Measurements from ENCODE around the gene ANP32B.
A peak's percentile ranks its signal among the peaks of the same experiment; 100 is the strongest.
"Not testable (repeated sequence)": the region's sequence is repeated elsewhere in the genome, so short reads cannot be mapped to it uniquely, and the experiment has no call there.

Gene ANP32B

GRCh38 chr9:97963232-97963631 lies 19.9 kb upstream of the ANP32B start:
- no peak for DNase-seq (ENCODE audit: low read depth in 2 of 2)

DNA sequence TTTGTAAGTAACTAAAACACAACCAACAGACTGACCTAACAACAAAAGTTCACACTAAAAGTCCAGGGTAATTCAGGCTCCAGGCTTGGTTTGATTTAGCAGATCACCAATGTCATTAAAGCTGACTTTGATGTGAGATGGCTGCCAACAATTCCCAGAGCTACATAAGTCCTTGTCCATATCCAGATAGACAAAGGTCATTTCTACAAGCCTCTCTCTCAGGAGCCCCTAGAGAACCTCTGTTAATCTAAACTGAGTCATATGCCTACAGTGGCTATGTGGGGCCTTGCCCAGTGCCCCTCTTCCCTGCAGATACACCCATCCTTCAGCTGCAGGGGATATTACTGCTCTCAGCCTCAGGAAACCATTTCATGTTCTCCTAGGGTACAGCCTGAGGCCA lies 18.2 kb upstream of the ANP32B start:
- no peak for DNase-seq (ENCODE audit: low read depth in 2 of 2)

GRCh38 chr9:97966493-97966892 lies 16.6 kb upstream of the ANP32B start:
- DNase-seq (ENCODE audit: low read depth in 2 of 2), result no peak

- DNase-seq (ENCODE audit: low read depth in 2 of 2), result no peak
Observed at GRCh38 chr9:97969014-97969413, 14.1 kb upstream of the ANP32B start.

- DNase-seq (ENCODE audit: low read depth in 2 of 2), result no peak
Observed at GRCh38 chr9:97970165-97970564, 13.0 kb upstream of the ANP32B start.

DNA sequence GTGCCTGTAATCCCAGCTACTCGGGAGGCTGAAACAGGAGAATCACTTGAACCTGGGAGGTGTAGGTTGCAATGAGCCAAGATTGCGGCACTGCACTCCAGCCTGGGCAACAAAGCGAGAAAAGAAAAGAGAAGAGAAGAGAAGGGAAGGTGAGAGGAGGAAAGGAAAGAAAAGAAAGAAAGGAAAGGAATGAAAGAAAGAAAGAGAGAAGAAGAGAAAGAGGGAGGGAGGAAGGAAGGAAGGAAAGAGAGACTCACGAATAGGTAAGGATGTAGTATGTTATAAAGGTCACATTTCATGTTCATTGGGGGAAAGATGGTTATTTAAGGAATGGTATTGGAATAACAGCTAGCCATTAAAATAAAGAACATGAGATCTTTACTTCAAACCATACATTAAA lies 10.4 kb upstream of the ANP32B start:
- no peak for DNase-seq (ENCODE audit: low read depth in 2 of 2)

GRCh38 chr9:97975376-97975775 lies 7.8 kb upstream of the ANP32B start:
- DNase-seq (ENCODE audit: low read depth in 2 of 2), result no peak

DNA sequence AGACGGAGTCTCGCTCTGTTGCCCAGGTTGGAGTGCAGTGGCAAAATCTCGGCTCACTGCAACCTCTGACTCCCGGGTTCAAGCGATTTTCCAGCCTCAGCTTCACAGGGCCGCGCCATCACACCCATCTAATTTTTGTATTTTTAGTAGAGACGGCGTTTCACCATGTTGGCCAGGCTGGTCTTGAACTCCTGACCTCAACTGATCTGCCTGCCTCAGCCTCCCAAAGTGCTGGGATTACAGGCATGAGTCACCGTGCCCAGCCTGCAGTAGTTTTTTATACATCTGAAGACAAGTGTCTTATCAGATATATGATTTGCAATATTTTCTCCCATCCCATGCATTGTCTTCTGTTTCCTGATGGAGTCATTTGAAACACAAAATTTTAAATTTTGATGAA lies 6.5 kb upstream of the ANP32B start:
- not testable (repeated sequence) for DNase-seq (ENCODE audit: low read depth in 2 of 2)

GRCh38 chr9:97978371-97979130 lies 4.6 kb upstream of the ANP32B start:
- no peak for DNase-seq (ENCODE audit: low read depth in 2 of 2)

DNA sequence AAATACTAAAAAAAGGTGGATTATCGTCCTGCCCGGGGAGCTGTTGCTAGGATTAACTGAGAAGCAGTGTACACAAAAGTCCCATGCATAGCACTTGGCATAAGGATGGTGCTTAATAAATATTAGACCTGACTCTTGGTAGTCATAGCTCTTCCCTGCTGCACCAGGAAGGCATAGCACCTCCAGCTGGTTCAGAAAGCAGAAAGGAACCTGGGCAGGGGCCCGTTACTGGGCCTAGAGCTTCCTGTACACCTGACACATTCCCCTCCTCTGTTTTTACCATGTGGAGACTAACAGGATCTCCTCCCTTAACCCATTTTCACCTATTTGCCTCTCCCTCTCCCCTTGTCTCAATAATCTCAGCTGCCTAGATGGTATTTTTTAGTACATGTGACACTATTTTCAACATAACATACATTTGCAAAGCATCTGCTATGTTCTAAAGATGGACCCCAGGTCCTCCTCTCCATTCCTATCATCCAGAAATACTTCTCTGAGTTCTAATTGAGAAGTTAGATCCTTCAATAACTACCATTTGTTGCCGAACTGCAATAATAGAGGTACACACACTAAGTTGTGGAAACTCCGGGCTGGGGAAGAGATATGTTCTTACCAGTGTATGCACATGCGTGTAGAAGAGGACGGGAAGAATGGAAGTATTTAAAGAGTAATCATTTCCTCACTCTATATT lies 3.2 kb upstream of the ANP32B start:
- no peak for DNase-seq (ENCODE audit: low read depth in 2 of 2)

DNA sequence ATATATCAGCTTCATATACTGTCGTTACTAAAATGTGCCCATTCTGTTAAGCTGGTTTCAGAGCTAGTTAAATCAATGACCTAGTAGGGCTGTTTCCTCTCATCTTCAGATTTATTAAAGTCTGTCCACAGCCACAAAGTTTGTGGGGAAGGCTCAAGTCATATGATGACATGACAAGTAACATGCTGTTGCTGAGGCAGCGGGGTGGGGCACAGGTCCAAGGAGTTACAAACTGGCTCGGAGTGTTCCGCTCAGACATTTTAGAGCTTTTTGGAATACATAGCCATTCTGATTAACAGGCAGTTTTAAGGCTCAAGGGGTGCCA lies 2.7 kb upstream of the ANP32B start:
- no peak for DNase-seq (ENCODE audit: low read depth in 2 of 2)

DNA sequence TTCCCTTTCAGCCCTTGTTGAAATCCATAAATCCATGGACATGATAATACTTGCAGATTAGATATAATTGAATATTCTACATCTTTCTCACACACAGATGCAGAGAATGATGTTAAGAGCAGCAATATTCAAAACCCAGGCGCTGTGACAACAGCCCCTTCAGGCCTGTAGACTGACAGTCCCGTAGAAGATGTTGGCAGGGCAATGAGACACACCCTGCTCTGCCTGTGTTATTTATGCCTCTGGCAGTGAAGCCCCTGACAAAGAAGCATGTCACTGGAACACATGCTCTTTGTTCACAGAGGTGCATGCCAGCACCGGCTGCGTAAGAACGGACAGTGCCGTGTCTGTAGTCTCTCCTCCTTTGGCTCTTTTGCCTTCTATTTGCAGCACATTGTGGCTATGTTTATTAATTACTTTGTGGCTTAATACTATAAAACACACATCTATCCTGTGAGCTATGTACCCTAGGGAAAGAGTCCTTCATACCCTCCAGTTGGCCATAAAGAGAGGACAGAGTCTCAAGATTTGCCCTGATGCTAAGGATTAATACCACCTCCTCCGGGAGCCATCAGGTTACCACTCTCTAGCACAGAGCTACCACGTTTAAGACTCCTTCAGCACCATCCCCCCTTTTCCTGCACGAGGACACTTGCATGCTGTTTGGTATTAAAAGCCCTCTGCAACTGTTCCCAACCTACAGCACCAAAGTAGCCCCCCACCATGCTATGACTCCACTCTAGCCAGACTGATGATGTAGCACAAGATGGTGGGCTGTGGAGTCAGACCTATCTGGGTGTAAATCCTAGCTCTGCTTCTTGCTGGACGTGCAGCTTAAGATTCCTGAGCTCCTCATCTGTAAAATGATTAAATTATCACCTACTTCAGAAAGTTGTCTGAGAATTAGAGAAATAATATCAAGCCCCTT lies 2.0 kb upstream of the ANP32B start:
- DNase-seq (ENCODE audit: low read depth in 2 of 2), result no peak

GRCh38 chr9:97981846-97982682 lies 1.1 kb upstream of the ANP32B start:
- DNase-seq (ENCODE audit: low read depth in 2 of 2), result no peak

- DNase-seq (ENCODE audit: low read depth in 2 of 2), result peak; percentile 11 to 38
Observed at GRCh38 chr9:97983589-97984187, 547 bp downstream of the ANP32B start.

DNA sequence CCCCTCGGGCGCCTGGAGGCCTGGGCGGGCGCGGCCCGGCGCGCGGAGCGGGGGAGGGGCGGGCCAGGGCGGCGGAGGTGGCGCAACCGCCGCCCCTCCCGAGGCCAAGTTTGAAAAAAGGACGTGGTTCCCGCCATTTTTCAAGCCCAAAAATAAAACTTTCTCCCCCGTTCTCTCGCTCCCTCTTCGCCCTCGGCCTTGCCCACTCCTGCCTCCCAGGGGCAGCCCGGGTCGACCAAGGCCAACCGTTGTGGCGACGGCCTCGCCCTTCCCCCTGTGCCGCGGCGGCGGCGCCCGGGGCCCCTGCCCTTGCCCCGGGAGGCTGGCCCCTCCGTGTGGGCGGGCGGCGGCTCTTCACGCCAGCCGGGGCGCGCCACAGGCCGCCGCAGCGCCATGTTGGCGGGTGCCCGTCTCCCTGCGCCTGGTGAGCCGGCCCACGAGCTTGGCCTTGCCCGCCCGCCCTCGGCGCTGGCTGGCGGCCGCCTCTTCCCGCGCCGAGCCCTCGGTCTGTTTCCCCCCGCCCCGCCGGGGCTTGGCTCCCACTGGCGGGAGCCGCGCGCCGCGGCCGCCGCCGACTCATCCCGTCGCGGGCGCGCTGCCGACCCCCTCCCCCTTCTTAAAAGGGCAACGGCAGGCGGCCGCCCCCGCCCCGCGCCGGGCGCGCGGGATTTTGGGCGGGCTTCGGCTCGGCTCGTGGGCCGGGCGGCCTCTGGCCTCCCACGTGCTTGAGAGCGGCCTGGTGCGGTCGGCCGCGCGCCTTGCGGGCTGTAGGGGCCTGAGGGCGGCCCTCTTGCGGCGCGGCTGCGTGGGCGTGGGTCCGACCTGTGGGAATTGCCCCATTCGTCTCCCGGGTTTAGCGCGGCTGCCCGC lies 1.3 kb downstream of the ANP32B start:
- DNase-seq (ENCODE audit: low read depth in 2 of 2), result peak; percentile 66 to 72

DNA sequence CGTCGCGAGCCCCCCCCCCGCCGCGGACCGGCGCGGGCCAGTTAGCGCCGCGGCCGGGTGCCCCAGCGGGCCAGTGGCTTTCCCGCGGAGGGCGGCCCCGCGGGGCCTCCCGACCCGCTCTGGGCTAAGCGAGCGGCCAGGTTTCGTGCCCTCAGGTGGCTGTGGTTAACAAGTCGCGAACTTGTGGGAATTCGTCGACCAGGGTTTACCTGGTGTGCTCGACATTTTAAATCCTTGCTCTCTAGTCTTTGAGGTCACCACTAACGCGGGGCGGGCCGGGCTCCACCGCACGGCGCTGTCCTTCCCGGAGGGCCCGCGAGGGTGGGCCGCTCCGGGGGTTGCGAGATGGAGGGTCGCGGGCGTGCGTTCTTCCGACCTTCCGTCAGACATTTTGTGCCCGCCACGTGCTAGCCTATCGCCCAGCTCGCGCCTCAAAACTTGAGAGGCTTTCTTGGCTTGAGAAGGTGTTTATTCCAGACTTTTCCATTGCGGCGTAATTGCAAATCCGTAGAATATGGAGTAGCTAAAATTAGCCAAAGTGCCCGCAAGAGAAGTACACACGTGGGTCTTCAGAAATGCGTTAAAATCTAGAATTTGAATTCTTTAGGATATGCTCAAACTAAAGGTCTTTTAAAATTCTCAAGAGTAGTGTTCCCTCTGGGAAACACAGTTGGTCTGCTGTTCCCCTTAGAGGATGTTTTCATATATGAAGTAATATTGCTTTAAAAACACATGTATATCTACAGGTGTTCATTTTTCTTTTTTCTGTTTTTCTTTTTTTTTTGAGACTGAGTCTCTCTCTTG lies 2.1 kb downstream of the ANP32B start:
- peak; percentile 25 to 29 for DNase-seq (ENCODE audit: low read depth in 2 of 2)

DNA sequence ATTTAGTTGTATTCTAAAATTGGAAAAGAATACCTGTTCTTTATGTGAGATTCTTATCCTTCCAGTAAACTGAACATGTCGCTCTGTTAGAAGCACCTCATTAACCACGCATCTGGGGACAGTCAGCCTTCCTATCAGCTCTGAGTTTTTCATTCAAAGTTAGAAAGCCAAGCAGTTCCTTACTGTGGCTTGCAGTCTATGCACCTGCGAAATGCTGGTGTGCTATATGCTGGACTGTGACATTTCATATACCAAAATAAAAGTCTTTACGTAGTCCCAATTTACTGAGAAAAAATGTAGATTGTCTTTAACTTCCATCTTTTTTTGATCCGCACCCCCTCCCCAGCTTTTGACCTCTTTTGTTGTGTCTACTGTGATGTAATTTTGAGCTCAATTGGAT lies 4.3 kb downstream of the ANP32B start:
- DNase-seq (ENCODE audit: low read depth in 2 of 2), result no peak

GRCh38 chr9:97990259-97990658 lies 7.1 kb downstream of the ANP32B start:
- DNase-seq (ENCODE audit: low read depth in 2 of 2), result no peak

DNA sequence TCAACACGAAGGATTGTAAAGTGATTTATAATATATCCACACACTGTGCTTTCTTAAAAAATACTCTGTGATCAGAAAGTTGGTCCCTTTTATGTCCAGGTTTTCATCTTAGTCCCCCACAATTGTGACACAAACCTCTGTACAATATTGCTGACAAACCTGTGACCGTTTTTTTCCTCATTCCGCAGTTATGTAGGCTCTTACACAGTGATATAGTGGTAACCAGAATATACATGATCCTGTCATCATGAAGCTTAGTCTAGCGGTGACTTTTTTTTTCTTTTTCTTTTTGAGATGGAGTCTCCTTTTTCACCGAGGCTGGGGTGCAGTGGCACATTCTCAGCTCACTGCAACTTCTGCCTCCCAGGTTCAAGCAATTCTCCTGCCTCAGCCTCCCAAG lies 8.7 kb downstream of the ANP32B start:
- no peak for DNase-seq (ENCODE audit: low read depth in 2 of 2)
